Stomach (tissue), 4 donors: Measurements from ENCODE around the gene COMMD1.

ENCODE experiments used
- EP300 ChIP-seq: sonication (generic); formaldehyde crosslinking; IDR thresholded peaks from one replicate; pipeline ENCODE4 v1.6.1; 2017; ENCODE audit warnings: antibody characterized with exemption
- POLR2A ChIP-seq, 4 donors: fragments of 450-650 bp; IDR thresholded peaks; one replicate each; pipeline ENCODE4 v1.6.1; 2016; ENCODE audit warnings: antibody characterized with exemption in 4 of 4, control low read depth in 2 of 4, mild to moderate bottlenecking in 1 of 4, moderate library complexity in 1 of 4
- POLR2AphosphoS5 ChIP-seq, 3 donors: sonication (generic); formaldehyde crosslinking; IDR thresholded peaks; one replicate each; pipeline ENCODE4 v1.6.1; 2016; ENCODE audit warnings: antibody characterized with exemption in 3 of 3
- TF ChIP-seq, protein P1 (sequence below), 7 experiments: fragments of 450-650 bp in 4 of 7; fragments of 200-600 bp in 3 of 7; sonication (generic) in 3 of 7; IDR thresholded peaks; one replicate each; pipeline ENCODE4 v1.5.1; 2016 to 2019; ENCODE audit warnings: antibody characterized with exemption in 7 of 7, control low read depth in 2 of 7, mild to moderate bottlenecking in 1 of 7

- TF ChIP-seq EP300 (no peak), POLR2A (IDR thresholded peaks at IDR 0.05) (no peak), POLR2AphosphoS5 (IDR thresholded peaks at IDR 0.05) (no peak)
- TF ChIP-seq, protein P1, sequence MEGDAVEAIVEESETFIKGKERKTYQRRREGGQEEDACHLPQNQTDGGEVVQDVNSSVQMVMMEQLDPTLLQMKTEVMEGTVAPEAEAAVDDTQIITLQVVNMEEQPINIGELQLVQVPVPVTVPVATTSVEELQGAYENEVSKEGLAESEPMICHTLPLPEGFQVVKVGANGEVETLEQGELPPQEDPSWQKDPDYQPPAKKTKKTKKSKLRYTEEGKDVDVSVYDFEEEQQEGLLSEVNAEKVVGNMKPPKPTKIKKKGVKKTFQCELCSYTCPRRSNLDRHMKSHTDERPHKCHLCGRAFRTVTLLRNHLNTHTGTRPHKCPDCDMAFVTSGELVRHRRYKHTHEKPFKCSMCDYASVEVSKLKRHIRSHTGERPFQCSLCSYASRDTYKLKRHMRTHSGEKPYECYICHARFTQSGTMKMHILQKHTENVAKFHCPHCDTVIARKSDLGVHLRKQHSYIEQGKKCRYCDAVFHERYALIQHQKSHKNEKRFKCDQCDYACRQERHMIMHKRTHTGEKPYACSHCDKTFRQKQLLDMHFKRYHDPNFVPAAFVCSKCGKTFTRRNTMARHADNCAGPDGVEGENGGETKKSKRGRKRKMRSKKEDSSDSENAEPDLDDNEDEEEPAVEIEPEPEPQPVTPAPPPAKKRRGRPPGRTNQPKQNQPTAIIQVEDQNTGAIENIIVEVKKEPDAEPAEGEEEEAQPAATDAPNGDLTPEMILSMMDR (IDR thresholded peaks at IDR 0.05), result no peak
Observed at GRCh38 chr2:61887717-61888266, 17.7 kb upstream of the COMMD1 start.
